Frontal cortex (tissue), 4 donors: ENCODE results near the gene SLC39A2. TPM values are rescaled to one million over a fixed set of nuclear protein-coding genes. Genes with fewer than 3 reads are reported as not detected.
"Not testable (repeated sequence)": the region's sequence is repeated elsewhere in the genome, so short reads cannot be mapped to it uniquely, and the experiment has no call there.

Experiments
- DNase-seq, 2 donors: peaks; one replicate each; pipeline ENCODE4 v3.0.0; 2012; ENCODE audit warnings: low spot score in 2 of 2
- FAIRE-seq: peaks from 2 replicates; lab custom pipeline; 2012; peaks lifted over from hg19 to GRCh38; lab: Jason Lieb, UNC
- total RNA-seq: library from RNA; depleted of rRNA; stranded (reverse); fragments of >200 nt; gene quantifications from one replicate; pipeline ENCODE4 v1.2.3, GENCODE V29; 2014
- donor health status: control.
- donor health status: control.
- donor health status: control.

Gene SLC39A2
- total RNA-seq, 1 donor from 2014 or later: not detected

GRCh38 chr14:20989787-20990600, 9.1 kb upstream of the SLC39A2 start, which contains the start of gene METTL17:
METTL17 (plus strand) TSS chr14:20989980; CDS start chr14:20990003, 23 bp downstream.
- no peak for FAIRE-seq
- DNase-seq: peak; percentile 71 to 87

GRCh38 chr14:20996521-20996920, 2.6 kb upstream of the SLC39A2 start:
- DNase-seq (no peak), FAIRE-seq (no peak)

- no peak for DNase-seq
- FAIRE-seq: no peak
These were observed 2.0 kb upstream of the SLC39A2 start for GRCh38 chr14:20997115-20997514.

- FAIRE-seq: no peak
- no peak for DNase-seq
These were observed 1.5 kb upstream of the SLC39A2 start for GRCh38 chr14:20997564-20997963.

GRCh38 chr14:20998139-20998538, 954 bp upstream of the SLC39A2 start:
- FAIRE-seq: no peak
- no peak for DNase-seq

- FAIRE-seq (no peak), DNase-seq (no peak)
These were observed 498 bp downstream of the SLC39A2 start for GRCh38 chr14:20999591-20999990.

- no peak for DNase-seq
- no peak for FAIRE-seq
These were observed 2.1 kb downstream of the SLC39A2 start for GRCh38 chr14:21001218-21001617.

- FAIRE-seq (no peak), DNase-seq (no peak)
These were observed 4.8 kb downstream of the SLC39A2 start for GRCh38 chr14:21003788-21004346.

- DNase-seq, FAIRE-seq: not testable (repeated sequence)
These were observed 10.6 kb downstream of the SLC39A2 start for GRCh38 chr14:21009721-21010120.

GRCh38 chr14:21011136-21011535, 12.0 kb downstream of the SLC39A2 start:
- no peak for DNase-seq
- FAIRE-seq: no peak

- peak; percentile 62 to 71 for DNase-seq
- FAIRE-seq: peak; percentile 83
These were observed 15.7 kb downstream of the SLC39A2 start for GRCh38 chr14:21014761-21015190.

- DNase-seq (no peak), FAIRE-seq (no peak)
These were observed 16.2 kb downstream of the SLC39A2 start for GRCh38 chr14:21015312-21015711.

GRCh38 chr14:21016413-21017190, 17.5 kb downstream of the SLC39A2 start:
- no peak for FAIRE-seq
- no peak for DNase-seq

- DNase-seq (no peak), FAIRE-seq (no peak)
These were observed 18.6 kb downstream of the SLC39A2 start for GRCh38 chr14:21017528-21018245.

- DNase-seq: no peak
- no peak for FAIRE-seq
These were observed 19.2 kb downstream of the SLC39A2 start for GRCh38 chr14:21018286-21018685.

- DNase-seq: no peak
- no peak for FAIRE-seq
These were observed 19.7 kb downstream of the SLC39A2 start for GRCh38 chr14:21018781-21019180.

- FAIRE-seq (no peak), DNase-seq (no peak)
These were observed 20.3 kb downstream of the SLC39A2 start for GRCh38 chr14:21019366-21019765.

- FAIRE-seq: no peak
These were observed 22.0 kb downstream of the SLC39A2 start for GRCh38 chr14:21020977-21021545.

GRCh38 chr14:21022686-21023085, 23.6 kb downstream of the SLC39A2 start:
- FAIRE-seq (no peak), DNase-seq (no peak)

More at GRCh38 chr14:21020977-21021545, 22.0 kb downstream of the SLC39A2 start:
- no peak for DNase-seq

GRCh38 chr14:21023174-21023573, 24.1 kb downstream of the SLC39A2 start:
- FAIRE-seq (no peak), DNase-seq (no peak)
